ENCODE measurements around the gene NUDT22. TPM values are rescaled to one million over a fixed set of nuclear protein-coding genes. Genes with fewer than 3 reads are reported as not detected.

NUDT22 gene
- total and polyA plus RNA-seq, 8 donors = 35.1 to 363 (median 112) TPM

GRCh38 chr11:64256300-64256699, 30.2 kb downstream of the NUDT22 start:
- intact Hi-C loops (cut with DNase I; ENCODE audit: low total_unique reads) = no loop called here
- Histone ChIP-seq H3K27me3 (no peaks in the 10 kb centered on the region), H3K4me3 (no peak overlapping the region), H3K36me3 (peaks cover 46 to 69% (median 68%) of the 10 kb centered on the region in 4 donors), H3K9me3 (no peaks in the 10 kb centered on the region), H3K27ac (no peak overlapping the region), H3K4me1 (peaks cover 15 to 29% (median 23%) of the 10 kb centered on the region in 4 donors)
- WGBS, 5 donors = 87 to 91% (median 91%) methylated on average over 15 of the region's 15 CpGs
- TF ChIP-seq POLR2AphosphoS5 (IDR thresholded peaks at IDR 0.05) (no peak), POLR2A (IDR thresholded peaks at IDR 0.05) (no peak)
- DNase-seq = no peak

DNA sequence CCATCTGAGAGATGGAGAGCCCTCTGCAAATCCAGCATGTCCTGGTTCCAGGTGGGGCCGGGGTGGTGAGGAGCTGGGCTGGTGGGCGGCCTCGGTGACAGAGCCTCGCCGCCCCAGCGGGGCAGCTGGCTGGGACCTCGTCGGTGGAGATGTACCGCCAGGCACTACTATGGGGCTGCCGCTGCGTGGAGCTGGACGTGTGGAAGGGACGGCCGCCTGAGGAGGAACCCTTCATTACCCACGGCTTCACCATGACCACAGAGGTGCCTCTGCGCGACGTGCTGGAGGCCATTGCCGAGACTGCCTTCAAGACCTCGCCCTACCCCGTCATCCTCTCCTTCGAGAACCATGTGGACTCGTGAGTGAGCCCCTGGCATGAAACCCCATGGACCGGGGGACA, 32.3 kb downstream of the NUDT22 start:
- WGBS, 5 donors = 88 to 93% (median 91%) methylated on average over 10 to 24 of the region's 24 CpGs
- Histone ChIP-seq H3K27ac (no peak overlapping the region), H3K27me3 (no peaks in the 10 kb centered on the region), H3K36me3 (peaks cover 67 to 89% (median 89%) of the 10 kb centered on the region in 4 donors), H3K4me1 (peaks cover 0 to 11% (median 4%) of the 10 kb centered on the region in 4 donors), H3K4me3 (no peak overlapping the region), H3K9me3 (no peaks in the 10 kb centered on the region)
- intact Hi-C loops (cut with DNase I; ENCODE audit: low total_unique reads) = no loop called here
- no peak for TF ChIP-seq POLR2AphosphoS5 (IDR thresholded peaks at IDR 0.05)
- no peak for TF ChIP-seq CTCF (IDR thresholded peaks at IDR 0.05)
- no peak for TF ChIP-seq EP300 (IDR thresholded peaks at IDR 0.05)
- DNase-seq = no peak

GRCh38 chr11:64258946-64259532, 33.0 kb downstream of the NUDT22 start:
- no peak for TF ChIP-seq POLR2AphosphoS5 (IDR thresholded peaks at IDR 0.05)
- TF ChIP-seq POLR2A (IDR thresholded peaks at IDR 0.05) = no peak
- TF ChIP-seq CTCF (IDR thresholded peaks at IDR 0.05) = no peak
- no peak for TF ChIP-seq EP300 (IDR thresholded peaks at IDR 0.05)
- no peaks in the 10 kb centered on the region for H3K9me3 ChIP-seq

GRCh38 chr11:64259533-64260067, 33.5 kb downstream of the NUDT22 start:
- no peak overlapping the region for H3K4me3 ChIP-seq
- H3K36me3 ChIP-seq = peaks cover 71 to 98% (median 97%) of the 10 kb centered on the region in 4 donors
- intact Hi-C loops (cut with DNase I; ENCODE audit: low total_unique reads) = no loop called here
- 73 to 88% (median 79%) methylated on average over 4 of the region's 4 CpGs for WGBS, 5 donors
- no peaks in the 10 kb centered on the region for H3K27me3 ChIP-seq
- DNase-seq = no peak
- no peak overlapping the region for H3K27ac ChIP-seq
- TF ChIP-seq POLR2A (IDR thresholded peaks at IDR 0.05) (no peak), EP300 (IDR thresholded peaks at IDR 0.05) (no peak), CTCF (IDR thresholded peaks at IDR 0.05) (no peak), POLR2AphosphoS5 (IDR thresholded peaks at IDR 0.05) (no peak)
- no peaks in the 10 kb centered on the region for H3K4me1 ChIP-seq
- no peaks in the 10 kb centered on the region for H3K9me3 ChIP-seq

More at GRCh38 chr11:64258946-64259532, 33.0 kb downstream of the NUDT22 start:
- Histone ChIP-seq H3K4me1 (peaks cover 0 to 4% (median 0%) of the 10 kb centered on the region in 4 donors), H3K27me3 (no peaks in the 10 kb centered on the region), H3K4me3 (no peak overlapping the region), H3K36me3 (peaks cover 71 to 96% (median 95%) of the 10 kb centered on the region in 4 donors), H3K27ac (no peak overlapping the region)
- no peak for DNase-seq
- intact Hi-C loops (cut with DNase I; ENCODE audit: low total_unique reads) = no loop called here
- 92 to 96% (median 93%) methylated on average over 20 to 32 of the region's 32 CpGs for WGBS, 5 donors

- Histone ChIP-seq H3K36me3 (peaks cover 69 to 98% (median 97%) of the 10 kb centered on the region in 4 donors), H3K9me3 (no peaks in the 10 kb centered on the region), H3K27ac (no peak overlapping the region), H3K4me1 (no peaks in the 10 kb centered on the region), H3K4me3 (no peak overlapping the region), H3K27me3 (no peaks in the 10 kb centered on the region)
- intact Hi-C loops (cut with DNase I; ENCODE audit: low total_unique reads) = no loop called here
- 90 to 94% (median 92%) methylated on average over 6 of the region's 6 CpGs for WGBS, 5 donors
- TF ChIP-seq EP300 (IDR thresholded peaks at IDR 0.05) (no peak), CTCF (IDR thresholded peaks at IDR 0.05) (no peak), POLR2AphosphoS5 (IDR thresholded peaks at IDR 0.05) (no peak), POLR2A (IDR thresholded peaks at IDR 0.05) (no peak)
- DNase-seq = no peak
Observed at GRCh38 chr11:64260147-64260708, 34.2 kb downstream of the NUDT22 start.

Measured in stomach (tissue), 9 donors.